SK-N-DZ (cell line): ENCODE results near the gene NAA35.
"Not testable (repeated sequence)": the region's sequence is repeated elsewhere in the genome, so short reads cannot be mapped to it uniquely, and the experiment has no call there.

Experiments used
- DNase-seq: peaks from one replicate; pipeline ENCODE4 v3.0.0-alpha.2; 2015; ENCODE audit warnings: low spot score

Gene NAA35

DNA sequence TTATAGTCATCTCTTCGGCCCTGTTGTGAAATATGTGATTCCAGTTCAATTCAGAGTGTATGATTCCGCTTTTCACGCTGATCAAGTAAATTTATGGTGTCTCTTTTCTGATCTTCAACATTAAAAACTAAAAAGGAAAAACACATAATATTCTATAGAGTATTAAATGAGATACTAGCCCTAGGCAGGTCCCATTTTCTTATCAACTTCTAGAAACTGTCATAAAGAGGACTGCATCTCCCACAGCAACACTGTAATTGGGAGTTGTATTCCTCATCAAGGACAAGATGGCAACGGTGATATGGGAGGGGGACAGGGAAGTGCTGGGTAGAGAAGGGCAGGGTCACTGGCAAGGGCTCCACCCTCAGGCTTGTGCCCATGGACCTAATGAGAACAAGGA, 86.8 kb downstream of the NAA35 start:
- DNase-seq, result no peak

DNA sequence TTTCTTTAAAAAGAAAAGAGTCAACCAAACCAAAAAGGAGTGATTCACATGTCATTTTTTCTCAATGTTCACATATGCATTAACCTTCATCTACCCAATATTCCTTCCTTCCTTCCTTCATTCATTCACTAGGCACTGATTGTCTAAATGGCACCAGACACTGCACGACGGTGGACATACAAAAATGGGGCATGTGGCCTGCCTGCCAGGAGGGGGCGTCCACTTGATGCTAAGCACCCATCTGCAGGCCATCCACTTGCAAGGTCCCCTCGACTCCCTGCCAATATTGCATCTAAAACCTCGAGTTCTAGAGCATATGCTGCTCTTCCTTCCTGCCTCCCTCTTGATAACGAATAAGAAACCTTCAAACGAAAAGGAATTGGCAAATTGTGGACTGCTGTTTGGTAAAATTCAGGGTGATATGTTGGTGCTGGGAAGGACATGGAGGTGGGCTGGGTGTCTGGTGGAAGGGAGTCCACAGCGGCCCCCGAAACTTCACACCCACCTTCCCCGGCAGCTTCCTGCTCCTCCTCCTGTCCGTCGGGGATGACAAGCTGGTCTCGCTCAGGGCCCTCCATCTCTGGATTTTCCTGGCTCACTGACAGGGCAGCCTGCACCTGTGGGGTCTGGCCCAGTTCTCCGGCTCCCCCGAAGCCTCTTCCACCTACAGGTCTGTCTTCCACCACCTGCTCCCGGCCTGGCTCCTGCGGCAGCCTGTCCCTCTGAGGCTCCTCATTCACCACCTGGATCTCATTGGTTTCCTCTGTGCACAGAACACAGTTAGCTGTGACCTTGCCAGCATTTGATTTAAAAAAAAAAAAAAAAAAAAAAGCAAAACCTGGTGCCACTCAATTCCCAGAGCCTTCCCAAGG, 94.2 kb downstream of the NAA35 start:
- peak; percentile 45 for DNase-seq

DNA sequence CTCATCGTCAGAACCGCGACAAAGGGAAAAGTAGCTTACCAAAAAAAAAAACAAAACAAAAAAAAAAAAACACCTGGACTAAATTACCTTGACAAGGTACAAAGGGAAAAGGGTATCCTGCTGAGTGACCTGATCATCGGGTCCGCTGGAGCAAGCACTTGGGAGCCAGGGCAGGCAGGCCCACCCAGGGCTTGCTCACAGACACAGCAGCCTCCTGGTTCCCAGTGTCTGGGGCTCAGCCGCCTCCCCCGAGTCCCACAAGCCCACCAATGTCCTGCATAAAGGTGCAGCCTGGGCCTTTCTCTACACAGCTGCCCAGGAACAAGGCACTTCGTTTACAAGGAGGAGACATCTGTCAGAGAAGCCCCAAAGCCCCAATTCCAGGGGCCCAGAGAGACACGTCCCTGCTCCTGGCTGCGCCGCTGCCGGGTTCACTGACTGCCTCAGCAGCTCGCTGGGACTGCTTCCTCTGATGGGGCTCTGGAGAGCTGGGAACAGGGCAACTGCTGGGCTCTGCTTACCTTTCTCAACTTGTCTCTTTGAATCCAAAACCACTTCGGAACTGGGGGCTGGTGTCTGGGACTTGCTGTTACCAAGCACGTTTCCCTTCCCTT, 95.0 kb downstream of the NAA35 start:
- DNase-seq, result no peak

DNA sequence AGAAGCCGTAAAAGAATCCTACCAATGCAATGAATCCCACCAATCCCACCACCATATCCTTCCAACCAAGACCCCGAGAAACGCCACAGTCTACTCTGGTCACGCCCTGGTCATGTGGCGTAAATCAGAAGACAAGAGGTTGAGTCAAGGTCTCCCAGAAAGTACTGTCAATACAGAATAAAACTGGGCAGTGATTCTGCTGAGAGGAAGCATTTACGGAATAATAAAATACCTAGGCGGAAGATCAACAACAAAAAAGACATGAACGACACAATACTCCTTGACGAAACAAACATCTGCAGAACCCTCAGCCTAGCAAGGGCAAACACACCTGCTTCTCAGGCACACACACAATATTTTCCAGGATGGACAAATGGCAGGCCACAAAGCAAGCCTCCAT, 95.6 kb downstream of the NAA35 start:
- DNase-seq, result no peak

DNA sequence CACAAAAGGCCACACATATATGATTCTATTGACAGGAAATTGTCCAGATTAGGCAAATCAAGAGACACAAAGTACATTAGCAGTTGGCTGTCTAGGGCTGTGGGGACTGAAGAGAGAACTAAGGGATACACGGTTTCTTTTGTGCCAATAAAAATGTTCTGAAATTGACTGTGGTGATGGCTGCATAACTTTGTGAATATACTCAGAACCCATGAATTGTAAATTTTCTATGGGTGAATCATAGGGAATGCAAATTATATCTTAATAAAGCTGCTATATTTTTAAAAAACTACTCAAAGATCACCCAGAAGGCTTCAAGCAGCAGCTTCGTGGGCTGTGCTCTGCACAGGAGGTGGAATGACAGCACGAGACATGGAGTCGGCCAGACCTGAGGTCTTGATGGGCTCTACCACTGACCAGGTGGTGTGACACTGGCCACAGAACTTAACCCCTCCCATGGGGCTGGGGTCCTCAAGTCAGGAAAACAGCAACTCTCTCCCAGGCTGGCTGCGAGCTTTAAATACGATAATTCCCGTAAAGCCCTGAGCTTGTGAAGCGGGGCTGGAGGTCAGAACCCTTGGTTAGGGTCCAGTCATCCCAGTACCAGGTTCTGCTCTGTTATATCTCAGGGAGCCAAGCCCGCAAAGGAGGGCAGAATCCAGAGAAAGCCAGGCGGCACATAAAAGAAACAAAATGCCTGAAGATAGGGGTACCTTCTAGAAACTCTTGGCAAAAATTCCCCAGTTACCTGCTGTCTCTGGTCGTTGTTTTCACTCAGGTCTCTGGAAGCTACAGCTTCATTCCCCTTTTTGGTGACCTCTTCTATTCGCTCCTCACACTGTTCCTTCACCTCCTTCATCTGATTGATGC, 99.3 kb downstream of the NAA35 start:
- no peak for DNase-seq

DNA sequence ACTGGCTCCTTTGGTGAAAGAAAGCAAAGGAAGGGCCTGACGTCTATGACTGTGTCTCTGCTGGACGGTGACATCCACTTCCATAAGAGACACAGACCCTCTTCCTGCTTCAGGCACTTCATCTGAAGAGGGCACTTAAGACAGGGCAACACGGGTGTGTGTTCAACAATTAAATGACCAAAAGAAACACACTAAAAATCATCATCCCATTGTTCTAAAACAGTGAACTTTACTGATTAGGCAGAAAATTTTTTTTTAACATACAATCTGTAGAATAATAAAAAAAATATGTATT, 99.9 kb downstream of the NAA35 start:
- no peak for DNase-seq

DNA sequence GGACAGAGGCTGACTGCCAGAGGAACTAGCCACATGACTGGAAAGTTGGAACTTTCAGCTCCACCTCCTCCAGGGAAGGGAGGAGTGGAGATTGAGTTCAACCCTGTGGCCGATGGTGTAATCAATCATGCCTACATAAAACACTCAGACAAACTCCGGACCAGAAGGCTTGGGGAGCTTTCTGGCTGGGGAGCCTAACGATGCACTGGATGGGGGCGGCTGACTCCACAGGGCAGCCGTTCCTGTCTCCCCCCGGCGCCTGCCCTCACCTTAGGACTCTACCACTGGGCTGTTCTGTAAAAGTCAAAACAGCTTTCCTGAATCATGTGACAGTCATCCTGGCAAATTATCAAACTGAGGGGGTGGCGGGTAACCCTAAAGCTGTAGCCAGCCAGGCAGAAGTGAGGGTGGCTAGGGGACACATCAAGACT, 100.4 kb downstream of the NAA35 start:
- no peak for DNase-seq

DNA sequence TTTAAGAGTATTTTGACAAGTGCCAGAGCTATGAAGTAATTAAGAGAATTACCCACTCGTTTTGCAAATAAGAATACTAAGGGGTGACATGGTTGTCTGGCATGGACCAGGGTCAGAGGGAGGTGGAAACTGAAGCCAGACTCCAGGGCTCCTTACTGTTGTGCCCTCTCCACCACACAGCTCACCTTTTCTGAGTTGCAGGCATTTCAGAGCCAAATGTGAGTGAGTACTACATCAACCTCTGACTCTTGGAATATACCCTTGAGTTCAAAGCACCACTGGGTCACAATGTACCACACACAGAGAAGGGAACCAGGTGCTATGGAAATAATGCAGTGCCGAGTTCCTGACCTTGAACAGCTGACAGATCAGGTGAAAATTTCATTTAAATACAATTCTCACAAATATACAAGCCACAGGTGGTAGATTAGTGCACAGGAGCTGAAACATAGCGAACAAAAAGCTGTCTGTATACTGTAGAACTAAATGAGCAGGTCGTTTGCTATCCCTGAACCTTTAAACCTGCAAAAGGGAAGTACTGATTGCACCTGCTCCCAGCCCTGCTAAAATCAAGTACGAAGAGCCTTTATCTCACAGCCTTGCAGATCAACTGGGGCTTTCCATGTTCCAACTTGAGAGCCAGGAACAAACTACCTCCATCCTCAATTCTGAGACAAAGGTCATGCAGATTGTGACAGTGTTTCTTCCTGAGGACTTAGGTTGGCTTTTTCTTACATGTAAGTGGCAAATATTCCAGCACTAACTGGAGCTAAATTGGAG, 101.4 kb downstream of the NAA35 start:
- DNase-seq, result no peak

DNA sequence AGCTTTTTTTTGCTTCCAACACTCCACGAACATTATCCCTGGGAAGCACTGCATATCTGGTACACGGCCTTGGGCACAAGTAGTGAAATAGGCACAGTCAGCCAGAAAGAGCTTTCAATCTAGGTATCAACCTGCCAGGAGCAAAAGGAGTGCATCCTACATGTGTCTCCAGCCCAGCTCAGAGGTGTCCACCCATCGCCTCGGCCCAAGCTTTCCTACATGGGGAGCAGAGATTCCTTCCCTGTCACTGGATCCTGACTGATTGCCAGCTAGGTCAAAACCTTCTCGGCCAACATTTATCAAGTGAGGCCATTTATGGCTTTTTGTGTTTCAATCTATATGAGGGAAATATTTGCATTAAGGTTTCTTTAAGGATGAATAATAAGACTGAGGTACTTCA, 102.6 kb downstream of the NAA35 start:
- no peak for DNase-seq

DNA sequence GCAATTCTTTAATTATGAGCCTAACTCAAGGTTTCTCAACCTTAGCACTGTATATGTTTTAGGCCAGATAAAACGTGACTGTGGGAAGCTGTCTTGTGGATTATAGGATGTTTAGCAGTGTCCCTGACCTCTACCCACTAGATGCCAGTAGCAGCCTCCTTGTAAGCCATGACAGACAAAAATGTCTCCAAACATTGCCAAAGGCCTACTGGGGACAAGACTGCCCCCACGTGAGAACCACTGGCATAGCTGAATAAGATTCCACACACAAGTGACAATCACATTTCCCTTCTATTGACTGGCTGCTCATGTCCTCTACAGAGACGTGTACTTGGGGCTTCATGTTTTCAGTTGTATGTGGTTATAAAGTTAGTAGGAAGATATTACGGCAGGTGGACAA, 103.1 kb downstream of the NAA35 start:
- DNase-seq, result no peak

DNA sequence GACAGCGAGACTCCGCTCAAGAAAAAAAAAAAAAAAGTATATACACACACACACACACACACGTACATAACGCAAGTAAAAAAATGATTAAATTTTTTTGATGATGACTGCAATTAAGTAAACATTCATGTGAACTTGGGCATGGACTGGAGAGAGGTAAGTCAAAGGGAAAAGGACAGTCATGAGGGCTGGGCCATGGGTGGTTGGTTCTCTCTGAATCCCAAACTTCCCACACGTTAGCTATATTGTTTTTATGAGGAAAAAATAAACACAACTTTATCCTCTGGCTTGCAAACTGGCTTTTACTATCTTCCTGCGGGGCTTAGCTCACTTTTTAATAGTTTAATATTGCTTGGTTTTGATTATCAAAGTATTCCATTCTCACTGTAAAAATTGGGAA, 104.7 kb downstream of the NAA35 start:
- DNase-seq, result no peak

DNA sequence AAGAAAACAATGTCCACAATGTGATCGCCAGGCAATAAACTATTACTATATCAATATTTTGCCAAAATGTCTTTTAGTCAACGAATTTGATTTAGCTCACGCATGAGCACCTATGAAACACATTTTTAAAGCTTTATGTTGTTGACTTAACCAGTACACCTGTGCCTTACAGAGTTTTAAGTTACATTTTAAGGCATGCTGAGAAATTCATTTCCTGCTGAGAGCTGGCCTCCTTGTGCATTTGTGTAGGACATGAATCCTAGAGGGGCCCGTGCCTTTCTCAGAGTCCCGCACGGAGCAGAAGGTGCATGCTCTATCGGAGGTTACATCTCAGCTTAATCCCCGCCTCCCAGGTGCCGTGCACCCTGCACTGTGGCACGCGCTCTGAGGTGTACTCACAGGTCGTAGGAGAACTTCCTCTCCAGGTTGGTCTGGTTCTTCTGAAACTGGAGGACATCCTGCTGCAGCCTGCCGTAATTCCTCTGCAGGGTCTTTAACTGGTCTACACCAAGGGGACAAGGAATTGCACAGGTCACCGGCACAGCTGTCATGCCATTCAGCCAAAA, 105.2 kb downstream of the NAA35 start:
- no peak for DNase-seq

DNA sequence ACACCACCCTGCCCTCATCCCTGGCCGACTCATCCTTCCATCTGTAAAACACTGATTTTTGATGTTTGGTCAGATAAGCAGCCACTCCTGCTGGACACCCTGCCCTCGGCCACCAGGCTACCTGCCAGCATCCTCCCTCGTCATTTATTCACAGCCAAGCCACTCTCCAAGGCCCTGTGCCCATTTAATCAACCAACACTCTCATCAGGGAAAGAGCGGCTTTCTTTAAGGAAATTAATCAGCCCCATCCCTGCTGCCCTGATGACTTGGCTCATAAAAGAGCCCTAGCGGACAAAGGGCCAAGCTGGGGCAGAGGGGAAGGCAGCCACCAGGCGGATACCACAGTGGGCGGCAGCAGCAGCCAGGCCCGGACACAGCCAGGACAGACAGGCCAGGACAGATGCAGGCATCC, 106.0 kb downstream of the NAA35 start:
- no peak for DNase-seq

DNA sequence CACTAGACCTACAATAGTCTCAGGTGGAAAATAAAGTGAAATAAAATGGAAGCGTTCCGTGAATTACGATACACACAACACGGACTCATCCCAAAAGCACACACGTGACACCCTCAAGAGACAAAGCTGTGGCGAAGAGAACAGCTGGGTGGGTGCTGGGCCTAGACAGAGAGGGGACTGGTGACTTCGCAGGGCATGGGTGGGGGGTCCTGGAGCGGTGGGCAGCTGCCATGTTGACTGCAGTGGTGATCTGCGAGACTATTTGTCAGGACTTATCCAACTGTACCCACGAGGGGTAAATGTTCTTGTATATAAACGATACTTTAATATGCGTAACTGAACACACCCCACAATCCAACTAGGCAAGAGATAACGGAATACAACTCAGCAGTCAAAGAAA, 106.4 kb downstream of the NAA35 start:
- DNase-seq, result no peak

DNA sequence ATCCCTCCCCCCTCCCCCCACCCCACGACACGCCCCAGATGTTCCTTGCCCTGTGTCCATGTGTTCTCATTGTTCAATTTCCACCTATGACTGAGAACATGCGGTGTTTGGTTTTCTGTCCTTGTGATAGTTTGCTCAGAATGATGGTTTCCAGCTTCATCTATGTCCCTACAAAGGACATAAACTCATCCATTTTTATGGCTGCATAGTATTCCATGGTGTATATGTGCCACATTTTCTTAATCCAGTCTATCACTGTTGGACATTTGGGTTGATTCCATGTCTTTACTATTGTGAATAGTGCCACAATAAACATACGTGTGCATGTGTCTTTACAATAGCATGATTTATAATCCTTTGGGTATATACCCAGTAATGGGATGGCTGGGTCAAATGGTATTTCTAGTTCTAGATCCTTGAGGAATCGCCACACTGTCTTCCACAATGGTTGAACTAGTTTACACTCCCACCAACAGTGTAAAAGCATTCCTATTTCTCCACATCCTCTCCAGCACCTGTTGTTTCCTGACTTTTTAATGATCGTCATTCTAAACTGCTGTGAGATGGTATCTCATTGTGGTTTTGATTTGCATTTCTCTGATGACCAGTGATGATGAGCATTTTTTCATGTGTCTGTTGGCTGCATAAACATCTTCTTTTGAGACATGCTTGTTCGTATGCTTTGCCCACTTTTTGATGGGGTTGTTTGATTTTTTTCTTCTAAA, 107.2 kb downstream of the NAA35 start:
- not testable (repeated sequence) for DNase-seq

DNA sequence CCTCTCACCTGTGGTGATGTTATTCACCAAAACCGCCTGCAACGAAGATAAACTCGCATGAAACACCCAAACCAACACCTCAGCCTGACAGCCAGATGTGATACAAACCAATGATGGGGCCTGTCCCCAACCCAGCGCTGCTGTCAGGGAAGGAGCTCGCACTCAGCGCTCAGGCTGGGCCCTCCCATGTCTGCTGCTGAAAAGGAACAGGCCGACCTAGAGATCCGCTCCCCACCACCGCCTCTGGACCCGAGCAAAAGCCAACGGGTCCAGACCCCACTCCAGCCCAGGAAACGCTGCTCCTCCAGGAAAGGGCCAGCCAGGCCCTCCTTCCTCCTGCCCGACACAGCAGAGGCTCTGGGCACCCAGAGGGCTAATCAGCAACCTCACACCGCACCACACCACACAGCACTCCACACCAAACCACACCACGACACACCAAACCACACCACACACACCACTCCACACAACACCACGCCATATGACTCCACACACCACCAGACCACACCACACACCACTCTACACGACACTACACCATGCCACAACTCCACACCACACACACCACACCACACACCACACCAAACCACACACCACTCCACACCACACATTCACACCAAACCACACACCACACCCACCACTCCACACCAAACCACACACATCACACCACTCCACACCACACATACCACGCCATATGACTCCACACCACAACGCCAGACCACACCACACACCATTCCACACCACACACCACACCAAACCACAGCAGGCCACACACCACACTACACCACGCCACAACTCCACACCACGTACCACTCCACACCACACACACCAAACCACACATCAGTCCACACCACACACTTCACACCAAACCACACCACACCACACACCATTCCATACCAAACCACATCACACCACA, 111.9 kb downstream of the NAA35 start:
- DNase-seq, result no peak

DNA sequence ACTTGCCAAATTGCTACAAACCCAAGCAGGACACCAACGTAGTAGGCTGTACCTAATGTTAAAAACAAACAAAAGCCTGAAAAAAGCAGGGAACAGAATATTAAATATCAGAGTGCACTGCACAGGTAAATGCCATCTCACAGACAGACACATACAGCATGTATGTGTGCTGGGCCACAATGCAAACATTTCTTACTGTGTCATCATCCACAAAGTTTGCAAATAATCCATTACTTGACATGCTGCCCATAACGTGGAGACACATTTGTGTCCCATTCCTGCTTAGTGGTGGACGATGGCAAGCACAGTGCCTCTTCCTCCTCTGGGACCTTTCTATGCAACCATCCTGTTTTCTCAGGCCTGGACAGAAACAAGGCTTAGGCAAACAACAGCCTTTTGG, 113.7 kb downstream of the NAA35 start:
- no peak for DNase-seq

DNA sequence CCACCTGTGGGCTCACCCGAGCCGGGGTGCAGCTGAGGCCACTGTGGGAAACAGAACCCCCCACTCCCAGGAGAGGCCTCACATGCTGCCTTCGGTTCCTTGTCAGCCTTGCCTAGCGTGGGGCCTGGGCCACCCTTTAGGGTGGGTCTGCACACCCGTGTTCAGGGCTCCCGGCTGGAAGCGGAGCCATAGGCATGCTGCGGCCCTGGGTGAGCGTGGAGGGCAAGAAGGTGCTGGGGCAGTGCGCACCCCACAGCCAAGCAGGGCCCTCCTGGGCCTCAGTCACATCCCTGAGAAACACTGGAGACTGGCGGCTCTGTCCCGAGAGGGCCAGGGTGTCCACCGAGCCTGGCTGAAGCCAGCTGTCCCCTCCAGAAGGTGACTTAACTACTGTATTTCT, 116.5 kb downstream of the NAA35 start:
- DNase-seq, result no peak

DNA sequence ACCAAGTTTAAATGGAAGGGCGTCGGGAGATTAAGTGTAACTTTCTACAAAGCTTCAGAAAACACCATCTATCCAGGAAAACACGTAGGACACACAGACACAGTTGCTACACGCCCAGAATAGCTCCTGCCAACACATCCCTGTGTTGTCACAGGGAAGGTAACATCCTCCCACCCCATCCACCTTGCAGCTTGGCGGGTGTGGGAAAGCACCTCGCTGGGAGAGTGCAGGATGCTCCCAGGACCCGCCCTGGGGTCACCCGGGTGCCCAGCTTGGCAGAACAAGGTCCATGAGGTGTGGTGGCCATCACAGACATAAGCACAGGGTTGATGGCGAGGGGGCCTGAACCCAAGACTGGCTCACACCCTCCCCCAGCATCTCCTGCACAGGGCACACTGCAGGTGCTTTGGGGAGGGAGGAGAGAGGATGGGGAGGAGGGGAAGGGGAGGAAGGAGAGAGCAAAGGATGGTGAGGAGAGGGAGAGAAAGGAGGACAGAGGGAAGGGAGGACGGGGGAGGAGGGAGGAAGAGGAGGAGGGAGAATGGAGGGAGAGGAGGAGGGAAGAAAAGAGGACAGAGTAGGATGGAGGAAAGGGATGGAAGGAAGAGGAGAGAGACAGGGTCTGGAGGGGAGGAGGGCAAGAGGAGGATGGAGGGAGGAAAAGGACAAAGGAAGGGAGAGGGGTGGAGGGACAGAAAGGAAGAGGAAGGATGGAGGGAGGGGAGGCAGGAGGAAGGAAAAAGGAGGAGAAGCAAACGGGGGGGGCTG, 121.2 kb downstream of the NAA35 start:
- no peak for DNase-seq
